Measurements from ENCODE around the gene BSND.

BSND gene

GRCh38 chr1:54976747-54977146 is 22.0 kb upstream of the BSND start:
- no peak for DNase-seq

- no peak for DNase-seq
Measured at GRCh38 chr1:54977533-54978297, 21.0 kb upstream of the BSND start.

- DNase-seq: no peak
Measured at GRCh38 chr1:54978528-54979326, 20.0 kb upstream of the BSND start.

- no peak for DNase-seq
Measured at GRCh38 chr1:54979327-54979891, 19.3 kb upstream of the BSND start.

GRCh38 chr1:54980046-54980527 is 18.6 kb upstream of the BSND start:
- DNase-seq: no peak

- DNase-seq: no peak
Measured at GRCh38 chr1:54980528-54981241, 18.0 kb upstream of the BSND start, which contains the start of gene TMEM61. Gene TMEM61, plus strand, starts transcription at chr1:54980628. Its CDS starts 438 bp downstream, at chr1:54981066.

- DNase-seq: no peak
Measured at GRCh38 chr1:54981466-54981865, 17.3 kb upstream of the BSND start.

GRCh38 chr1:54982739-54983138 is 16.0 kb upstream of the BSND start:
- DNase-seq: no peak

- DNase-seq: no peak
Measured at GRCh38 chr1:54984131-54984842, 14.4 kb upstream of the BSND start.

- DNase-seq: no peak
Measured at GRCh38 chr1:54985556-54985955, 13.2 kb upstream of the BSND start.

- DNase-seq: no peak
Measured at GRCh38 chr1:54986025-54986424, 12.7 kb upstream of the BSND start.

GRCh38 chr1:54986533-54986932 is 12.2 kb upstream of the BSND start:
- no peak for DNase-seq

- no peak for DNase-seq
Measured at GRCh38 chr1:54987427-54987826, 11.3 kb upstream of the BSND start.

- DNase-seq: no peak
Measured at GRCh38 chr1:54987919-54988705, 10.6 kb upstream of the BSND start.

GRCh38 chr1:54988975-54989374 is 9.8 kb upstream of the BSND start:
- DNase-seq: no peak

- no peak for DNase-seq
Measured at GRCh38 chr1:54989473-54989872, 9.3 kb upstream of the BSND start.

GRCh38 chr1:54989968-54990810 is 8.5 kb upstream of the BSND start:
- no peak for DNase-seq

- no peak for DNase-seq
Measured at GRCh38 chr1:54990916-54991315, 7.8 kb upstream of the BSND start.

- no peak for DNase-seq
Measured at GRCh38 chr1:54991939-54992338, 6.8 kb upstream of the BSND start.

GRCh38 chr1:54993140-54993539 is 5.6 kb upstream of the BSND start:
- DNase-seq: no peak
